GM19035 (cell line): ENCODE data around the gene DDX49.
"Not testable (repeated sequence)": the region's sequence is repeated elsewhere in the genome, so short reads cannot be mapped to it uniquely, and the experiment has no call there.

Experiments used
- ATAC-seq: cut with Tn5 transposase; IDR thresholded peaks from one replicate; pipeline ENCODE4 v1.9.1; 2021; ENCODE audit not compliant: unreplicated experiment

Gene DDX49

GRCh38 chr19:18908917-18909619, 10.4 kb upstream of the DDX49 start:
- no peak for ATAC-seq

- no peak for ATAC-seq
These were observed 9.5 kb upstream of the DDX49 start for GRCh38 chr19:18910010-18910409.

GRCh38 chr19:18910801-18911436, 8.6 kb upstream of the DDX49 start:
- no peak for ATAC-seq

- ATAC-seq, result no peak
These were observed 6.6 kb upstream of the DDX49 start for GRCh38 chr19:18912933-18913332.

- ATAC-seq, result no peak
These were observed 6.0 kb upstream of the DDX49 start for GRCh38 chr19:18913466-18913865.

- ATAC-seq, result no peak
These were observed 3.9 kb upstream of the DDX49 start for GRCh38 chr19:18915639-18916038.

GRCh38 chr19:18917593-18917992, 1.9 kb upstream of the DDX49 start:
- not testable (repeated sequence) for ATAC-seq

GRCh38 chr19:18919900-18920214, 342 bp downstream of the DDX49 start:
- no peak for ATAC-seq

GRCh38 chr19:18920400-18920799, 885 bp downstream of the DDX49 start:
- no peak for ATAC-seq

- no peak for ATAC-seq
These were observed 2.1 kb downstream of the DDX49 start for GRCh38 chr19:18921593-18921992.

- no peak for ATAC-seq
These were observed 2.9 kb downstream of the DDX49 start for GRCh38 chr19:18922228-18922985.

GRCh38 chr19:18924684-18925213, 5.2 kb downstream of the DDX49 start:
- no peak for ATAC-seq

- ATAC-seq, result no peak
These were observed 8.7 kb downstream of the DDX49 start for GRCh38 chr19:18928018-18928805.

GRCh38 chr19:18929311-18929710, 9.8 kb downstream of the DDX49 start:
- ATAC-seq, result no peak

GRCh38 chr19:18931316-18932162, 12.0 kb downstream of the DDX49 start:
- no peak for ATAC-seq

- no peak for ATAC-seq
These were observed 12.8 kb downstream of the DDX49 start for GRCh38 chr19:18932216-18932841.

- no peak for ATAC-seq
These were observed 13.8 kb downstream of the DDX49 start for GRCh38 chr19:18933297-18933696.

GRCh38 chr19:18939163-18939562, 19.6 kb downstream of the DDX49 start:
- no peak for ATAC-seq

GRCh38 chr19:18939922-18940768, 20.6 kb downstream of the DDX49 start:
- ATAC-seq, result no peak
